ENCODE results near the gene PLCL2.

The PLCL2 gene

DNA sequence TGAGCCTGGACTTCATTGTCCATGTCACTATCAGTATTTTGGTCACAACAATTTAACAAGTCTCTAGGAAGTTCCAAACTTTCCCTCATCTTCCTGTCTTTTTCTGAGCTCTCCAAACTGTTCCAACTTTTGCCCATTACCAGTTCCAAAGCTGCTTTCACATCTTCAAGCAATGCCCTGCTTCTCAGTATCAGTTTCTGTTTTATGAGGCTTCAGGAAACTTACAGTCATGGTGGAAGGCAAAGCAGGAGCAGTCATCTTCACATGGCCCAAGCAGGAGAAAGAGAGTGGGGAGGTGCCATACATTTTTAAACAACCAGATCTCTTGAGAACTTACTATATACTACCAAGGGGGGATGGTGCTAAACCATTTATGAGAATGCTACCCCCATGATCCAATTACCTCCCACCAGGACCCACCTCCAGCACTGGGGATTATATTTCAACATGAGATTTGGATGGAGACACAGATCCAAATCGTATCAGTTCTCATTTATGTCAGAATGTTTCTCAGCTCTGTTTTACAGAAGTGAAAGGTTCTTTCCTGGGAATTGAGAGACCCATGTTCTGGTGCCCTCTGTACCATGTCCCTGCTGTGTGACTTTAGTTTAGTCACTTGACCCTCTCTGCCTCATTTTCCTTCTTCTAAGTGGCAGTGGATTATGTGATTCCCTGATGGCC lies 169.7 kb downstream of the PLCL2 start:
- Histone ChIP-seq H3K4ac (ENCODE audit: low read depth, low read length) (no peak overlapping the region), H3K23ac (ENCODE audit: low read length) (no peak overlapping the region), H3K4me1 (ENCODE audit: control insufficient read depth in 1 of 2, insufficient read depth in 2 of 2, low read length in 2 of 2) (no peaks in the 10 kb centered on the region), H3K36me3 (ENCODE audit: control insufficient read depth in 1 of 2, insufficient read depth in 2 of 2, low read length in 2 of 2) (no peaks in the 10 kb centered on the region), H2BK12ac (ENCODE audit: low read length) (no peak overlapping the region), H3K27me3 (ENCODE audit: insufficient read depth, low read length) (no peaks in the 10 kb centered on the region), H3K79me2 (ENCODE audit: control insufficient read depth, insufficient read depth, low read length, poor library complexity) (no peaks in the 10 kb centered on the region), H3K9ac (ENCODE audit: low read length) (no peak overlapping the region), H3K79me1 (ENCODE audit: low read length) (no peaks in the 10 kb centered on the region), H3K14ac (ENCODE audit: low read length) (no peak overlapping the region), H3K4me3 (ENCODE audit: low read depth, low read length) (no peak overlapping the region), H3K9me3 (ENCODE audit: insufficient read depth, low read depth, low read length) (no peaks in the 10 kb centered on the region), H4K91ac (ENCODE audit: low read depth, low read length) (no peak overlapping the region), H3K4me2 (ENCODE audit: low read length) (no peak overlapping the region), H3K27ac (ENCODE audit: low read depth, low read length) (no peak overlapping the region), H2AK5ac (ENCODE audit: low read length) (no peak overlapping the region), H4K12ac (ENCODE audit: low read depth, low read length) (no peak overlapping the region), H2AFZ (ENCODE audit: insufficient read depth, low read length, poor library complexity) (no peak overlapping the region), H3K18ac (ENCODE audit: low read length) (no peak overlapping the region), H2BK5ac (ENCODE audit: low read depth, low read length, poor library complexity) (no peak overlapping the region), H4K8ac (ENCODE audit: low read depth, low read length) (no peak overlapping the region), H2BK120ac (ENCODE audit: insufficient read depth, low read length, poor library complexity) (no peak overlapping the region)
- WGBS (ENCODE audit: extremely low coverage, insufficient coverage, insufficient read length) = no CpG with 5 or more reads among the region's 1 CpG
- DNase-seq = no peak

- Histone ChIP-seq H4K8ac (ENCODE audit: low read depth, low read length) (no peak overlapping the region), H3K27ac (ENCODE audit: low read depth, low read length) (no peak overlapping the region), H3K18ac (ENCODE audit: low read length) (no peak overlapping the region), H4K91ac (ENCODE audit: low read depth, low read length) (no peak overlapping the region), H2BK120ac (ENCODE audit: insufficient read depth, low read length, poor library complexity) (no peak overlapping the region), H3K4me2 (ENCODE audit: low read length) (no peak overlapping the region), H3K23ac (ENCODE audit: low read length) (no peak overlapping the region), H2BK5ac (ENCODE audit: low read depth, low read length, poor library complexity) (no peak overlapping the region), H3K9ac (ENCODE audit: low read length) (no peak overlapping the region), H3K79me2 (ENCODE audit: control insufficient read depth, insufficient read depth, low read length, poor library complexity) (no peaks in the 10 kb centered on the region), H3K4me1 (ENCODE audit: control insufficient read depth in 1 of 2, insufficient read depth in 2 of 2, low read length in 2 of 2) (no peaks in the 10 kb centered on the region), H3K4ac (ENCODE audit: low read depth, low read length) (no peak overlapping the region), H3K4me3 (ENCODE audit: low read depth, low read length) (no peak overlapping the region), H3K36me3 (ENCODE audit: control insufficient read depth in 1 of 2, insufficient read depth in 2 of 2, low read length in 2 of 2) (no peaks in the 10 kb centered on the region), H2BK12ac (ENCODE audit: low read length) (no peak overlapping the region), H3K9me3 (ENCODE audit: insufficient read depth, low read depth, low read length) (no peaks in the 10 kb centered on the region), H2AFZ (ENCODE audit: insufficient read depth, low read length, poor library complexity) (no peak overlapping the region), H3K14ac (ENCODE audit: low read length) (no peak overlapping the region), H3K27me3 (ENCODE audit: insufficient read depth, low read length) (no peaks in the 10 kb centered on the region), H4K12ac (ENCODE audit: low read depth, low read length) (no peak overlapping the region), H2AK5ac (ENCODE audit: low read length) (no peak overlapping the region), H3K79me1 (ENCODE audit: low read length) (no peaks in the 10 kb centered on the region)
- DNase-seq = no peak
Measured at GRCh38 chr3:17054982-17055343, 170.2 kb downstream of the PLCL2 start.

- H3K4me3 ChIP-seq (ENCODE audit: low read depth, low read length) = no peak overlapping the region
- no peaks in the 10 kb centered on the region for H3K4me1 ChIP-seq (ENCODE audit: control insufficient read depth in 1 of 2, insufficient read depth in 2 of 2, low read length in 2 of 2)
- no peak overlapping the region for H4K91ac ChIP-seq (ENCODE audit: low read depth, low read length)
- DNase-seq = no peak
- H3K18ac ChIP-seq (ENCODE audit: low read length) = no peak overlapping the region
- H3K4ac ChIP-seq (ENCODE audit: low read depth, low read length) = no peak overlapping the region
- no peak overlapping the region for H4K12ac ChIP-seq (ENCODE audit: low read depth, low read length)
- no peak overlapping the region for H2AK5ac ChIP-seq (ENCODE audit: low read length)
- no peak overlapping the region for H2BK5ac ChIP-seq (ENCODE audit: low read depth, low read length, poor library complexity)
- H2AFZ ChIP-seq (ENCODE audit: insufficient read depth, low read length, poor library complexity) = no peak overlapping the region
- no peaks in the 10 kb centered on the region for H3K79me1 ChIP-seq (ENCODE audit: low read length)
- H3K79me2 ChIP-seq (ENCODE audit: control insufficient read depth, insufficient read depth, low read length, poor library complexity) = no peaks in the 10 kb centered on the region
- H3K27ac ChIP-seq (ENCODE audit: low read depth, low read length) = no peak overlapping the region
- H4K8ac ChIP-seq (ENCODE audit: low read depth, low read length) = no peak overlapping the region
- H3K23ac ChIP-seq (ENCODE audit: low read length) = no peak overlapping the region
- H2BK120ac ChIP-seq (ENCODE audit: insufficient read depth, low read length, poor library complexity) = no peak overlapping the region
- H3K27me3 ChIP-seq (ENCODE audit: insufficient read depth, low read length) = no peaks in the 10 kb centered on the region
- no peak overlapping the region for H2BK12ac ChIP-seq (ENCODE audit: low read length)
- no peaks in the 10 kb centered on the region for H3K9me3 ChIP-seq (ENCODE audit: insufficient read depth, low read depth, low read length)
- H3K14ac ChIP-seq (ENCODE audit: low read length) = no peak overlapping the region
- H3K36me3 ChIP-seq (ENCODE audit: control insufficient read depth in 1 of 2, insufficient read depth in 2 of 2, low read length in 2 of 2) = no peaks in the 10 kb centered on the region
- no peak overlapping the region for H3K4me2 ChIP-seq (ENCODE audit: low read length)
- no peak overlapping the region for H3K9ac ChIP-seq (ENCODE audit: low read length)
- no CpG with 5 or more reads among the region's 7 CpGs for WGBS (ENCODE audit: extremely low coverage, insufficient coverage, insufficient read length)
Measured at GRCh38 chr3:17055374-17056276, 170.9 kb downstream of the PLCL2 start.

GRCh38 chr3:17057321-17057720 lies 172.6 kb downstream of the PLCL2 start:
- H2AK5ac ChIP-seq (ENCODE audit: low read length) = no peak overlapping the region
- H3K27me3 ChIP-seq (ENCODE audit: insufficient read depth, low read length) = no peaks in the 10 kb centered on the region
- H3K4me3 ChIP-seq (ENCODE audit: low read depth, low read length) = no peak overlapping the region
- no peak overlapping the region for H3K9ac ChIP-seq (ENCODE audit: low read length)
- no peaks in the 10 kb centered on the region for H3K79me1 ChIP-seq (ENCODE audit: low read length)
- no peak overlapping the region for H3K14ac ChIP-seq (ENCODE audit: low read length)
- H4K8ac ChIP-seq (ENCODE audit: low read depth, low read length) = no peak overlapping the region
- H4K12ac ChIP-seq (ENCODE audit: low read depth, low read length) = no peak overlapping the region
- H2AFZ ChIP-seq (ENCODE audit: insufficient read depth, low read length, poor library complexity) = no peak overlapping the region
- H3K4ac ChIP-seq (ENCODE audit: low read depth, low read length) = no peak overlapping the region
- no peak overlapping the region for H3K27ac ChIP-seq (ENCODE audit: low read depth, low read length)
- H3K4me1 ChIP-seq (ENCODE audit: control insufficient read depth in 1 of 2, insufficient read depth in 2 of 2, low read length in 2 of 2) = no peaks in the 10 kb centered on the region
- no peak overlapping the region for H2BK120ac ChIP-seq (ENCODE audit: insufficient read depth, low read length, poor library complexity)
- no peaks in the 10 kb centered on the region for H3K79me2 ChIP-seq (ENCODE audit: control insufficient read depth, insufficient read depth, low read length, poor library complexity)
- H4K91ac ChIP-seq (ENCODE audit: low read depth, low read length) = no peak overlapping the region
- no peak overlapping the region for H3K23ac ChIP-seq (ENCODE audit: low read length)
- DNase-seq = no peak
- H3K4me2 ChIP-seq (ENCODE audit: low read length) = no peak overlapping the region
- H2BK12ac ChIP-seq (ENCODE audit: low read length) = no peak overlapping the region
- no peaks in the 10 kb centered on the region for H3K9me3 ChIP-seq (ENCODE audit: insufficient read depth, low read depth, low read length)
- no peaks in the 10 kb centered on the region for H3K36me3 ChIP-seq (ENCODE audit: control insufficient read depth in 1 of 2, insufficient read depth in 2 of 2, low read length in 2 of 2)
- no CpG with 5 or more reads among the region's 4 CpGs for WGBS (ENCODE audit: extremely low coverage, insufficient coverage, insufficient read length)
- H2BK5ac ChIP-seq (ENCODE audit: low read depth, low read length, poor library complexity) = no peak overlapping the region
- H3K18ac ChIP-seq (ENCODE audit: low read length) = no peak overlapping the region
